Thoracic aorta (tissue), 2 donors: Measurements from ENCODE around the gene SULF2. TPM values are rescaled to one million over a fixed set of nuclear protein-coding genes. Genes with fewer than 3 reads are reported as not detected.

Source experiments
- ATAC-seq: fragments of 150-250 bp; one replicate; pipeline ENCODE4 v1.8.0; 2017; ENCODE audit warnings: low read depth; ENCODE audit not compliant: insufficient number of reproducible peaks, low FRiP score
- DNase-seq: peaks from one replicate; pipeline ENCODE4 v3.0.0-alpha.2; 2020; ENCODE audit warnings: low spot score
- H3K27ac ChIP-seq, 2 donors: fragments of 200-600 bp; sonication (generic); 1 replicate in 1 of 2; 2 replicates in 1 of 2; pipeline ENCODE4 v1.5.1; 2016; ENCODE audit warnings: mild to moderate bottlenecking in 2 of 2, moderate library complexity in 2 of 2
- H3K27me3 ChIP-seq: fragments of 200-600 bp; sonication (generic); replicated peaks from 2 replicates; pipeline ENCODE4 v1.6.0; 2016; ENCODE audit warnings: mild to moderate bottlenecking; ENCODE audit not compliant: insufficient read depth
- H3K36me3 ChIP-seq: fragments of 200-600 bp; sonication (generic); one replicate; pipeline ENCODE4 v1.5.1; 2016
- H3K4me1 ChIP-seq, 2 donors: fragments of 200-600 bp; sonication (generic); 1 replicate in 1 of 2; 2 replicates in 1 of 2; pipeline versions ENCODE4 v1.5.1 to v1.6.0; 2016; ENCODE audit warnings: low read depth in 2 of 2, mild to moderate bottlenecking in 1 of 2; ENCODE audit not compliant: control insufficient read depth in 1 of 2
- H3K4me3 ChIP-seq: fragments of 200-600 bp; sonication (generic); 2 replicates; pipeline ENCODE4 v1.5.1; 2016; ENCODE audit warnings: mild to moderate bottlenecking
- H3K9me3 ChIP-seq: fragments of 200-600 bp; sonication (generic); 2 replicates; pipeline ENCODE4 v1.5.1; 2016
- CTCF ChIP-seq: fragments of 200-600 bp; sonication (generic); IDR thresholded peaks from one replicate; pipeline ENCODE4 v1.5.1; 2019; ENCODE audit warnings: antibody characterized with exemption
- total RNA-seq, 2 donors: library from RNA; depleted of rRNA; stranded (reverse); fragments of >200 nt; gene quantifications; one replicate each; pipeline versions ENCODE4 v1.1.0 to v1.2.3, GENCODE V29; 2016

SULF2 gene
- total RNA-seq, 2 donors from 2014 or later, result 39.0 to 53.9 TPM

GRCh38 chr20:47757145-47758035, 27.9 kb downstream of the SULF2 start:
- Histone ChIP-seq H3K36me3 (no peaks in the 10 kb centered on the region), H3K27me3 (no peaks in the 10 kb centered on the region), H3K27ac (no peak overlapping the region), H3K9me3 (no peaks in the 10 kb centered on the region), H3K4me1 (peaks cover 0 to 8% of the 10 kb centered on the region in 2 donors), H3K4me3 (no peak overlapping the region)
- ATAC-seq (no peak), DNase-seq (no peak)
- no peak for TF ChIP-seq CTCF

GRCh38 chr20:47754946-47755652, 30.2 kb downstream of the SULF2 start:
- H3K27me3 ChIP-seq, result no peaks in the 10 kb centered on the region
- DNase-seq (no peak), ATAC-seq (no peak)
- H3K4me3 ChIP-seq, result no peak overlapping the region
- no peak overlapping the region for H3K27ac ChIP-seq
- H3K4me1 ChIP-seq, result peaks cover 0 to 7% of the 10 kb centered on the region in 2 donors
- H3K9me3 ChIP-seq, result no peaks in the 10 kb centered on the region
- no peaks in the 10 kb centered on the region for H3K36me3 ChIP-seq
- TF ChIP-seq CTCF, result no peak

- no peaks in the 10 kb centered on the region for H3K9me3 ChIP-seq
- no peaks in the 10 kb centered on the region for H3K36me3 ChIP-seq
- no peak for DNase-seq
- peaks cover 7% of the 10 kb centered on the region in 2 donors for H3K4me1 ChIP-seq
- ATAC-seq, result no peak
- no peak overlapping the region for H3K4me3 ChIP-seq
- no peak overlapping the region for H3K27ac ChIP-seq
- H3K27me3 ChIP-seq, result no peaks in the 10 kb centered on the region
- no peak for TF ChIP-seq CTCF
These were observed 30.9 kb downstream of the SULF2 start for GRCh38 chr20:47754388-47754715.

- H3K4me3 ChIP-seq, result no peak overlapping the region
- no peak for DNase-seq
- H3K27ac ChIP-seq, result no peak overlapping the region
- H3K9me3 ChIP-seq, result no peaks in the 10 kb centered on the region
- no peaks in the 10 kb centered on the region for H3K36me3 ChIP-seq
- no peak for TF ChIP-seq CTCF
- H3K4me1 ChIP-seq, result peaks cover 10 to 12% of the 10 kb centered on the region in 2 donors
- H3K27me3 ChIP-seq, result no peaks in the 10 kb centered on the region
- ATAC-seq, result no peak
These were observed 31.5 kb downstream of the SULF2 start for GRCh38 chr20:47753576-47754387.

GRCh38 chr20:47751449-47751848, 33.8 kb downstream of the SULF2 start:
- Histone ChIP-seq H3K4me3 (no peak overlapping the region), H3K27me3 (no peaks in the 10 kb centered on the region), H3K27ac (no peak overlapping the region), H3K4me1 (peaks cover 10 to 19% of the 10 kb centered on the region in 2 donors), H3K36me3 (no peaks in the 10 kb centered on the region), H3K9me3 (no peaks in the 10 kb centered on the region)
- DNase-seq, result no peak
- no peak for ATAC-seq
- no peak for TF ChIP-seq CTCF
